K562 (cell line): ENCODE data around the gene PMF1. TPM values are rescaled to one million over a fixed set of nuclear protein-coding genes. Genes with fewer than 3 reads are reported as not detected.

Experiments used
- CHD2 ChIP-seq: IDR thresholded peaks from 2 replicates; pipeline ENCODE4 v1.6.1; 2011; ENCODE audit warnings: low read depth, low read length
- GABPB2 ChIP-seq: fragments of 250-450 bp; sonication (Bioruptor Pico); conservative IDR thresholded peaks from 2 replicates; pipeline ENCODE4 v1.5.1; 2021; ENCODE audit warnings: mild to moderate bottlenecking
- MTA1 ChIP-seq: fragments of 450-650 bp; IDR thresholded peaks from 2 replicates; pipeline ENCODE4 v1.6.1; 2017; ENCODE audit warnings: borderline replicate concordance
- MTA2 ChIP-seq: fragments of 450-650 bp; IDR thresholded peaks from 2 replicates; pipeline ENCODE4 v1.6.1; 2016; ENCODE audit warnings: low read depth
- NFIC ChIP-seq: fragments of 450-650 bp; IDR thresholded peaks from 2 replicates; pipeline ENCODE4 v1.6.1; 2017; ENCODE audit warnings: mild to moderate bottlenecking, inconsistent platforms
- TAL1 ChIP-seq: fragments of 450-650 bp; IDR thresholded peaks from 2 replicates; pipeline ENCODE4 v1.6.1; 2016; ENCODE audit warnings: mild to moderate bottlenecking
- ZSCAN32 ChIP-seq: fragments of 450-650 bp; formaldehyde crosslinking; IDR thresholded peaks from 2 replicates; pipeline ENCODE4 v1.4.0; 2020; ENCODE audit warnings: mild to moderate bottlenecking, moderate library complexity
- polyA plus RNA-seq, 8 experiments: library from polyadenylated mRNA; depleted of rRNA in 4 of 8; stranded (reverse) in 5 of 8; unstranded in 3 of 8; fragments of >200 nt; fragmentation: Nextera tagmentation in 2 of 8; fragmentation: Illumina TruSeq in 1 of 8; extraction: Ambion mirVana in 2 of 8; extraction: Trizol in 1 of 8; gene quantifications; 2 replicates each; pipeline versions ENCODE4 v1.2.1 to v1.2.3, GENCODE V29; 2011 to 2014; ENCODE audit warnings: inconsistent platforms in 1 of 8, missing spikeins in 1 of 8
- total RNA-seq, 7 experiments: library from RNA; depleted of rRNA in 6 of 7; stranded (reverse); fragments of >200 nt in 6 of 7; fragmentation: Illumina TruSeq in 2 of 7; extraction: Trizol in 2 of 7; gene quantifications; 2 replicates each; pipeline versions ENCODE4 v1.2.1 to v1.2.3, GENCODE V29; 2011 to 2021; ENCODE audit warnings: low replicate concordance in 1 of 7
- TF ChIP-seq, protein P1 (sequence below): sonication (generic); formaldehyde crosslinking; IDR thresholded peaks from 2 replicates; pipeline ENCODE4 v1.4.0; 2020; ENCODE audit warnings: mild to moderate bottlenecking, missing genetic modification reagents
- TF ChIP-seq, protein P2 (sequence below): fragments of 150-350 bp; IDR thresholded peaks from 2 replicates; pipeline ENCODE4 v1.6.1; 2014; ENCODE audit warnings: low read depth, mild to moderate bottlenecking, low read length, borderline replicate concordance
- TF ChIP-seq, protein P3 (sequence below): fragments of 450-650 bp; IDR thresholded peaks from one replicate; pipeline ENCODE4 v1.6.1; 2018; ENCODE audit warnings: mild to moderate bottlenecking, moderate library complexity; ENCODE audit not compliant: partially characterized antibody
- TF ChIP-seq, protein P4 (sequence below): fragments of 250-450 bp; sonication (Bioruptor Pico); IDR thresholded peaks from 2 replicates; pipeline ENCODE4 v1.6.1; 2021; ENCODE audit warnings: mild to moderate bottlenecking
- TF ChIP-seq, protein P5 (sequence below): fragments of 450-650 bp; IDR thresholded peaks from 2 replicates; pipeline ENCODE4 v1.6.1; 2017; ENCODE audit warnings: antibody characterized with exemption, mild to moderate bottlenecking
- TF ChIP-seq, protein P6 (sequence below): fragments of 450-650 bp; IDR thresholded peaks from 2 replicates; pipeline ENCODE4 v1.6.1; 2016; ENCODE audit warnings: borderline replicate concordance

Gene PMF1
- total and polyA plus RNA-seq, 9 of the 15 experiments (the other 6 are each of a cell fraction or from before 2014, with no cell fraction given): 9.4 to 92.9 (median 71.0) TPM

DNA sequence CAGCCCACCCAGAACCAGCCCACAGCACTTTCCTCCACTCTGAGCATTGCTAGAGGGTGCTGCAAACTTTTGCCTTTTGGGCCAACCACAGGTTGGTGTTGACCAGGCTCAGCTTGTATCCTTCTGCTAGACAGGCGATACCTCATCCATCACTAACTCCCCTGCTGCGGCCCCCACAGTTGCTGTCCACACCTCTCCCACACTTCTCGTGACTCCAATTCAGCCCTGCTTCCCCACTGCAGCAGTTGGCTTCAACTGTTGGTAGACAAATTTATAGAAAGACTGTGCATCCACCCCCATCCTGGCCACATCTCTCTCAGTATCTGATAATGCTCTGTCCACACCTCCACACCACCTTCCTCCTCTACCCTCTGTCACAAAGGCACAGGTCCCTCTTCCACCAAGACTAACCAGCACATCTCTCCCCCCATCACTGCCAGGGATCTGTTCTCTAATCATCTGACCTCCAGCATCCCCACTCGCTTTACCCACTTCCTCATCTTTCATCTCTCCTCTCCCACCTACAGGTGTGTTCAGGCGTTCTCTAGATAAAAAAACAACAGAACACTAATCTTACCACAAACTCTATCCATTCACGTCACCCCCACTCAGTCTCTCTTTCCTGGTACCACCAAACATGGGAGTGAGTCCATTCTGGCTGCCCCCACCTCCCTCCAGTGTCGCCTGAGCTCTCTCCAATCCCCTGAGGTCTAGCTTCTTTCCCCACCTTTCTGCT lies 34.7 kb upstream of the PMF1 start (continued):
- peak; percentile 58; the same call in 1 of the 2 replicates for TF ChIP-seq TAL1
- TF ChIP-seq MTA2: 0 out of 2 replicates have a peak, but pooled peaks have one; percentile 18
- TF ChIP-seq, protein P1, sequence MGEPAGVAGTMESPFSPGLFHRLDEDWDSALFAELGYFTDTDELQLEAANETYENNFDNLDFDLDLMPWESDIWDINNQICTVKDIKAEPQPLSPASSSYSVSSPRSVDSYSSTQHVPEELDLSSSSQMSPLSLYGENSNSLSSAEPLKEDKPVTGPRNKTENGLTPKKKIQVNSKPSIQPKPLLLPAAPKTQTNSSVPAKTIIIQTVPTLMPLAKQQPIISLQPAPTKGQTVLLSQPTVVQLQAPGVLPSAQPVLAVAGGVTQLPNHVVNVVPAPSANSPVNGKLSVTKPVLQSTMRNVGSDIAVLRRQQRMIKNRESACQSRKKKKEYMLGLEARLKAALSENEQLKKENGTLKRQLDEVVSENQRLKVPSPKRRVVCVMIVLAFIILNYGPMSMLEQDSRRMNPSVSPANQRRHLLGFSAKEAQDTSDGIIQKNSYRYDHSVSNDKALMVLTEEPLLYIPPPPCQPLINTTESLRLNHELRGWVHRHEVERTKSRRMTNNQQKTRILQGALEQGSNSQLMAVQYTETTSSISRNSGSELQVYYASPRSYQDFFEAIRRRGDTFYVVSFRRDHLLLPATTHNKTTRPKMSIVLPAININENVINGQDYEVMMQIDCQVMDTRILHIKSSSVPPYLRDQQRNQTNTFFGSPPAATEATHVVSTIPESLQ (CRISPR knock-in tag): no peak
- 0 out of 2 replicates have a peak, but pooled peaks have one; percentile 37 for TF ChIP-seq MTA1
- TF ChIP-seq GABPB2 (CRISPR knock-in tag): no peak
- TF ChIP-seq, protein P2, sequence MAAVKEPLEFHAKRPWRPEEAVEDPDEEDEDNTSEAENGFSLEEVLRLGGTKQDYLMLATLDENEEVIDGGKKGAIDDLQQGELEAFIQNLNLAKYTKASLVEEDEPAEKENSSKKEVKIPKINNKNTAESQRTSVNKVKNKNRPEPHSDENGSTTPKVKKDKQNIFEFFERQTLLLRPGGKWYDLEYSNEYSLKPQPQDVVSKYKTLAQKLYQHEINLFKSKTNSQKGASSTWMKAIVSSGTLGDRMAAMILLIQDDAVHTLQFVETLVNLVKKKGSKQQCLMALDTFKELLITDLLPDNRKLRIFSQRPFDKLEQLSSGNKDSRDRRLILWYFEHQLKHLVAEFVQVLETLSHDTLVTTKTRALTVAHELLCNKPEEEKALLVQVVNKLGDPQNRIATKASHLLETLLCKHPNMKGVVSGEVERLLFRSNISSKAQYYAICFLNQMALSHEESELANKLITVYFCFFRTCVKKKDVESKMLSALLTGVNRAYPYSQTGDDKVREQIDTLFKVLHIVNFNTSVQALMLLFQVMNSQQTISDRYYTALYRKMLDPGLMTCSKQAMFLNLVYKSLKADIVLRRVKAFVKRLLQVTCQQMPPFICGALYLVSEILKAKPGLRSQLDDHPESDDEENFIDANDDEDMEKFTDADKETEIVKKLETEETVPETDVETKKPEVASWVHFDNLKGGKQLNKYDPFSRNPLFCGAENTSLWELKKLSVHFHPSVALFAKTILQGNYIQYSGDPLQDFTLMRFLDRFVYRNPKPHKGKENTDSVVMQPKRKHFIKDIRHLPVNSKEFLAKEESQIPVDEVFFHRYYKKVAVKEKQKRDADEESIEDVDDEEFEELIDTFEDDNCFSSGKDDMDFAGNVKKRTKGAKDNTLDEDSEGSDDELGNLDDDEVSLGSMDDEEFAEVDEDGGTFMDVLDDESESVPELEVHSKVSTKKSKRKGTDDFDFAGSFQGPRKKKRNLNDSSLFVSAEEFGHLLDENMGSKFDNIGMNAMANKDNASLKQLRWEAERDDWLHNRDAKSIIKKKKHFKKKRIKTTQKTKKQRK: no peak
- no peak for TF ChIP-seq CHD2
- no peak for TF ChIP-seq ZSCAN32 (CRISPR knock-in tag)
- TF ChIP-seq, protein P3, sequence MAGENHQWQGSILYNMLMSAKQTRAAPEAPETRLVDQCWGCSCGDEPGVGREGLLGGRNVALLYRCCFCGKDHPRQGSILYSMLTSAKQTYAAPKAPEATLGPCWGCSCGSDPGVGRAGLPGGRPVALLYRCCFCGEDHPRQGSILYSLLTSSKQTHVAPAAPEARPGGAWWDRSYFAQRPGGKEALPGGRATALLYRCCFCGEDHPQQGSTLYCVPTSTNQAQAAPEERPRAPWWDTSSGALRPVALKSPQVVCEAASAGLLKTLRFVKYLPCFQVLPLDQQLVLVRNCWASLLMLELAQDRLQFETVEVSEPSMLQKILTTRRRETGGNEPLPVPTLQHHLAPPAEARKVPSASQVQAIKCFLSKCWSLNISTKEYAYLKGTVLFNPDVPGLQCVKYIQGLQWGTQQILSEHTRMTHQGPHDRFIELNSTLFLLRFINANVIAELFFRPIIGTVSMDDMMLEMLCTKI: no peak
- TF ChIP-seq, protein P4, sequence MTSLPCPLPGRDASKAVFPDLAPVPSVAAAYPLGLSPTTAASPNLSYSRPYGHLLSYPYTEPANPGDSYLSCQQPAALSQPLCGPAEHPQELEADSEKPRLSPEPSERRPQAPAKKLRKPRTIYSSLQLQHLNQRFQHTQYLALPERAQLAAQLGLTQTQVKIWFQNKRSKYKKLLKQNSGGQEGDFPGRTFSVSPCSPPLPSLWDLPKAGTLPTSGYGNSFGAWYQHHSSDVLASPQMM: no peak
- TF ChIP-seq, protein P5, sequence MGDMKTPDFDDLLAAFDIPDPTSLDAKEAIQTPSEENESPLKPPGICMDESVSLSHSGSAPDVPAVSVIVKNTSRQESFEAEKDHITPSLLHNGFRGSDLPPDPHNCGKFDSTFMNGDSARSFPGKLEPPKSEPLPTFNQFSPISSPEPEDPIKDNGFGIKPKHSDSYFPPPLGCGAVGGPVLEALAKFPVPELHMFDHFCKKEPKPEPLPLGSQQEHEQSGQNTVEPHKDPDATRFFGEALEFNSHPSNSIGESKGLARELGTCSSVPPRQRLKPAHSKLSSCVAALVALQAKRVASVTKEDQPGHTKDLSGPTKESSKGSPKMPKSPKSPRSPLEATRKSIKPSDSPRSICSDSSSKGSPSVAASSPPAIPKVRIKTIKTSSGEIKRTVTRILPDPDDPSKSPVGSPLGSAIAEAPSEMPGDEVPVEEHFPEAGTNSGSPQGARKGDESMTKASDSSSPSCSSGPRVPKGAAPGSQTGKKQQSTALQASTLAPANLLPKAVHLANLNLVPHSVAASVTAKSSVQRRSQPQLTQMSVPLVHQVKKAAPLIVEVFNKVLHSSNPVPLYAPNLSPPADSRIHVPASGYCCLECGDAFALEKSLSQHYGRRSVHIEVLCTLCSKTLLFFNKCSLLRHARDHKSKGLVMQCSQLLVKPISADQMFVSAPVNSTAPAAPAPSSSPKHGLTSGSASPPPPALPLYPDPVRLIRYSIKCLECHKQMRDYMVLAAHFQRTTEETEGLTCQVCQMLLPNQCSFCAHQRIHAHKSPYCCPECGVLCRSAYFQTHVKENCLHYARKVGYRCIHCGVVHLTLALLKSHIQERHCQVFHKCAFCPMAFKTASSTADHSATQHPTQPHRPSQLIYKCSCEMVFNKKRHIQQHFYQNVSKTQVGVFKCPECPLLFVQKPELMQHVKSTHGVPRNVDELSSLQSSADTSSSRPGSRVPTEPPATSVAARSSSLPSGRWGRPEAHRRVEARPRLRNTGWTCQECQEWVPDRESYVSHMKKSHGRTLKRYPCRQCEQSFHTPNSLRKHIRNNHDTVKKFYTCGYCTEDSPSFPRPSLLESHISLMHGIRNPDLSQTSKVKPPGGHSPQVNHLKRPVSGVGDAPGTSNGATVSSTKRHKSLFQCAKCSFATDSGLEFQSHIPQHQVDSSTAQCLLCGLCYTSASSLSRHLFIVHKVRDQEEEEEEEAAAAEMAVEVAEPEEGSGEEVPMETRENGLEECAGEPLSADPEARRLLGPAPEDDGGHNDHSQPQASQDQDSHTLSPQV: no peak
- TF ChIP-seq NFIC: peak; percentile 19; the same call in 1 of the 2 replicates
- TF ChIP-seq, protein P6, sequence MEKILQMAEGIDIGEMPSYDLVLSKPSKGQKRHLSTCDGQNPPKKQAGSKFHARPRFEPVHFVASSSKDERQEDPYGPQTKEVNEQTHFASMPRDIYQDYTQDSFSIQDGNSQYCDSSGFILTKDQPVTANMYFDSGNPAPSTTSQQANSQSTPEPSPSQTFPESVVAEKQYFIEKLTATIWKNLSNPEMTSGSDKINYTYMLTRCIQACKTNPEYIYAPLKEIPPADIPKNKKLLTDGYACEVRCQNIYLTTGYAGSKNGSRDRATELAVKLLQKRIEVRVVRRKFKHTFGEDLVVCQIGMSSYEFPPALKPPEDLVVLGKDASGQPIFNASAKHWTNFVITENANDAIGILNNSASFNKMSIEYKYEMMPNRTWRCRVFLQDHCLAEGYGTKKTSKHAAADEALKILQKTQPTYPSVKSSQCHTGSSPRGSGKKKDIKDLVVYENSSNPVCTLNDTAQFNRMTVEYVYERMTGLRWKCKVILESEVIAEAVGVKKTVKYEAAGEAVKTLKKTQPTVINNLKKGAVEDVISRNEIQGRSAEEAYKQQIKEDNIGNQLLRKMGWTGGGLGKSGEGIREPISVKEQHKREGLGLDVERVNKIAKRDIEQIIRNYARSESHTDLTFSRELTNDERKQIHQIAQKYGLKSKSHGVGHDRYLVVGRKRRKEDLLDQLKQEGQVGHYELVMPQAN: no peak
